Ovary (tissue), 10 donors: ENCODE results near the gene FTH1. TPM values are rescaled to one million over a fixed set of nuclear protein-coding genes. Genes with fewer than 3 reads are reported as not detected.

Experiments
- DNase-seq, 5 donors: peaks; one replicate each; pipeline ENCODE4 v3.0.0-alpha.2; 2019 to 2020
- H3K27ac ChIP-seq, 2 donors: fragments of 200-600 bp; one replicate each; pipeline versions ENCODE4 v1.5.1 to v1.8.0; 2019 to 2022
- H3K27me3 ChIP-seq: fragments of 200-600 bp; one replicate; pipeline ENCODE4 v1.8.0; 2022
- H3K36me3 ChIP-seq: fragments of 200-600 bp; sonication (generic); one replicate; pipeline ENCODE4 v1.5.1; 2019
- H3K4me1 ChIP-seq: one replicate; pipeline ENCODE4 v1.8.1; 2013; ENCODE audit warnings: mild to moderate bottlenecking, moderate library complexity; ENCODE audit not compliant: insufficient read depth
- H3K4me3 ChIP-seq: fragments of 200-600 bp; sonication (generic); one replicate; pipeline ENCODE4 v1.5.1; 2017
- H3K9me3 ChIP-seq, 2 donors: fragments of 200-600 bp in 1 of 2; sonication (generic) in 1 of 2; one replicate each; pipeline versions ENCODE4 v1.5.1 to v1.8.1; 2013 to 2019; ENCODE audit warnings: mild to moderate bottlenecking in 1 of 2, moderate library complexity in 1 of 2
- EP300 ChIP-seq: sonication (generic); formaldehyde crosslinking; IDR thresholded peaks from one replicate; pipeline ENCODE4 v1.6.1; 2017; ENCODE audit warnings: antibody characterized with exemption
- POLR2A ChIP-seq: fragments of 450-650 bp; IDR thresholded peaks from one replicate; pipeline ENCODE4 v1.6.1; 2017; ENCODE audit warnings: antibody characterized with exemption, mild to moderate bottlenecking, moderate library complexity
- WGBS, 3 donors: extraction: QIAGEN DNeasy Blood & Tissue Kit in 1 of 3; methylation state at CpG; one replicate each; pipeline versions ENCODE4 v1.1.5 to v1.1.7; 2013 to 2017; 5-methylcytosine and 5-hydroxymethylcytosine counted together
- intact Hi-C, 4 donors: fragments of 100-400 bp; cut with DNase I; formaldehyde crosslinking; loops; one replicate each; pipeline versions ENCODE4 v1.11.0 to v1.15.1; 2022 to 2023
- long read RNA-seq, 3 donors: library from polyadenylated mRNA in 2 of 3; unstranded in 2 of 3; transcript quantifications; one replicate each; pipeline ENCODE4 v2.0.0 and lab custom pipeline, GENCODE V29; 2021 to 2026
- polyA plus RNA-seq, 2 donors: library from polyadenylated mRNA; stranded (reverse); fragments of 200-250 nt in 1 of 2; fragments of 350-450 nt in 1 of 2; fragmentation: Illumina TruSeq in 1 of 2; extraction: RNeasy Lipid Tissue Mini Kit (QIAGEN cat#74804) in 1 of 2; gene quantifications; one replicate each; pipeline ENCODE4 v1.2.3, GENCODE V29; 2013 to 2014
- total RNA-seq, 7 donors: library from RNA; depleted of rRNA in 2 of 7; stranded (reverse); fragments of >200 nt in 2 of 7; fragmentation: NEBNext Ultra II Directional in 3 of 7; extraction: Animal tissue kit (Norgen Biotek cat#: 25700) in 3 of 7; gene quantifications; one replicate each; pipeline versions ENCODE4 v1.1.0 to v1.2.4, GENCODE V29; 2016 to 2023
- TF ChIP-seq, protein P1 (sequence below), 3 donors: fragments of 450-650 bp in 2 of 3; fragments of 200-600 bp in 1 of 3; IDR thresholded peaks; one replicate each; pipeline versions ENCODE4 v1.5.1 to v1.8.0; 2016 to 2022; ENCODE audit warnings: antibody characterized with exemption in 3 of 3, mild to moderate bottlenecking in 1 of 3
- donor health status: DM: no; HTN: no; CAD: no; lungs with moderate emphysema.
- donor health status: DM: no; HTN: no; CAD: no.
- donor health status: Bipolar disorder and iron deficiency.
- donor health status: DM: yes; HTN: yes; CAD: no.
- donor health status: DM: no; HTN: no; CAD: no.
- donor health status: DM: yes; HTN: yes; CAD: no.

FTH1 gene
- total RNA-seq (1,000 to 10,000 TPM; 1,118 to 2,442 (median 2,118) TPM), polyA plus RNA-seq (1,000 to 10,000 TPM; 2,228 to 5,649 TPM)
- long read RNA-seq, donor 1, transcript FTH1-201 (4 exons, 1,229 nt): major isoform, 1,606 of 1,650 reads
- long read RNA-seq, donor 1, transcript FTH1-210 (4 exons, 983 nt): minor isoform, 7 of 1,650 reads
- long read RNA-seq, donor 1, partial matches to known transcripts: 28 of 1,650 reads
- long read RNA-seq, donor 1, other reads (novel, unspliced or antisense): 6 of 1,650 reads
- long read RNA-seq, donor 2, transcript FTH1-208 (4 exons, 912 nt): minor isoform, 10 of 1,108 reads
- long read RNA-seq, donor 2, transcript FTH1-201 (4 exons, 1,229 nt): major isoform, 995 of 1,108 reads
- long read RNA-seq, donor 2, transcript FTH1-211 (3 exons, 788 nt): minor isoform, 7 of 1,108 reads
- long read RNA-seq, donor 2, partial matches to known transcripts: 79 of 1,108 reads
- long read RNA-seq, donor 2, other reads (novel, unspliced or antisense): 12 of 1,108 reads
- long read RNA-seq, donor 3, transcript FTH1-201 (4 exons, 1,229 nt): major isoform, 1,642 of 1,708 reads
- long read RNA-seq, donor 3, partial matches to known transcripts: 36 of 1,708 reads
- long read RNA-seq, donor 3, other reads (novel, unspliced or antisense): 25 of 1,708 reads

DNA sequence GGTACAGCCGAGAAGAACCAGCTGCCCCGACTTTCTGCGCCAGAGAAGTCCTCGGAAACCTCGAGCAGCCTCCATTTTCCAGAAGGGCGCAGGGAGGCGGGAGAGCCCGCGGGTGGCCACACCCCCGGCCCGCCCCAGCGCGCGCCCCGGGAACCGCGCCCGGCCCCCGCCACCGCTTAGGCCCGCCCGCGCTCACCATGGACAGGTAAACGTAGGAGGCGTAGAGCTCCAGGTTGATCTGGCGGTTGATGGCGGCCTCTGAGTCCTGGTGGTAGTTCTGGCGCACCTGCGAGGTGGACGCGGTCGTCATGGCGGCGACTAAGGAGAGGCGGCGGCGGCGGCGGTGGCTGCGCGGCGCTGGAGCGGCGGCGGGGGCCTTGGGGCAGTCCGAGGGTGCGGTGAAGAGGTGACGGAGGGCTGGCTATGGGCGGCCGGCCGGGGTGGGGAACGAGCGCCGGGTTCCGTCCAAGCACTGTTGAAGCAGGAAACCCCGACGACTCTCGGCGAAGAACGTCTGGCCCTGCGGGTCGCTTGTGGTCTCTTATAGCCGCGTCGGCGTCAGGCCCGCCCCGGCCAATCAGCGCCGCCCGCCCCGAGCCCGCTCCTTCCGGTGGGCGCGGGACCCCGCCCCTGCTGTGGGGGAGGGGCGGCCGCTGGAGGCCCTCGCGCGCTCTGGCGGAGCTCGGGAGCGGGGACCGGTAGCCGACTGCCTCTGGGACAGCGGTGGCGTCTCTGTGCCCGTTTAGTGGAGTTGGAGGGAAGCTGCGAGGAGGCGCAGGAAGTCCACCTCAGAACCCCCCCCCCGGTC lies at the start of gene FTH1:
Gene FTH1, minus strand, starts transcription at position 519 of the 808 bp plus-strand sequence. Its CDS starts 209 bp downstream, at position 310.
- H3K9me3 ChIP-seq: no peaks in the 10 kb centered on the region
- no peaks in the 10 kb centered on the region for H3K36me3 ChIP-seq
- no peaks in the 10 kb centered on the region for H3K27me3 ChIP-seq
- DNase-seq: peak; percentile 92 to 95 (median 94)
- H3K27ac ChIP-seq: peak within 1 kb of the TSS; percentile 89 to 98
- WGBS, 3 donors: 0 to 8% (median 2%) methylated on average over 57 to 93 of the region's 93 CpGs
- H3K4me1 ChIP-seq: peaks cover 21% of the 10 kb centered on the region
- peak within 1 kb of the TSS; percentile 71 for H3K4me3 ChIP-seq
- TF ChIP-seq, protein P1, sequence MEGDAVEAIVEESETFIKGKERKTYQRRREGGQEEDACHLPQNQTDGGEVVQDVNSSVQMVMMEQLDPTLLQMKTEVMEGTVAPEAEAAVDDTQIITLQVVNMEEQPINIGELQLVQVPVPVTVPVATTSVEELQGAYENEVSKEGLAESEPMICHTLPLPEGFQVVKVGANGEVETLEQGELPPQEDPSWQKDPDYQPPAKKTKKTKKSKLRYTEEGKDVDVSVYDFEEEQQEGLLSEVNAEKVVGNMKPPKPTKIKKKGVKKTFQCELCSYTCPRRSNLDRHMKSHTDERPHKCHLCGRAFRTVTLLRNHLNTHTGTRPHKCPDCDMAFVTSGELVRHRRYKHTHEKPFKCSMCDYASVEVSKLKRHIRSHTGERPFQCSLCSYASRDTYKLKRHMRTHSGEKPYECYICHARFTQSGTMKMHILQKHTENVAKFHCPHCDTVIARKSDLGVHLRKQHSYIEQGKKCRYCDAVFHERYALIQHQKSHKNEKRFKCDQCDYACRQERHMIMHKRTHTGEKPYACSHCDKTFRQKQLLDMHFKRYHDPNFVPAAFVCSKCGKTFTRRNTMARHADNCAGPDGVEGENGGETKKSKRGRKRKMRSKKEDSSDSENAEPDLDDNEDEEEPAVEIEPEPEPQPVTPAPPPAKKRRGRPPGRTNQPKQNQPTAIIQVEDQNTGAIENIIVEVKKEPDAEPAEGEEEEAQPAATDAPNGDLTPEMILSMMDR (IDR thresholded peaks at IDR 0.05): peak in 1 of 3 donors; percentile 36
- peak; percentile 99 for TF ChIP-seq POLR2A
- TF ChIP-seq EP300: no peak
- intact Hi-C loops: no loop called here

GRCh38 chr11:62015615-62016014 lies 48.2 kb upstream of the FTH1 start:
- no peaks in the 10 kb centered on the region for H3K36me3 ChIP-seq
- H3K9me3 ChIP-seq: no peaks in the 10 kb centered on the region
- TF ChIP-seq, protein P1 (IDR thresholded peaks at IDR 0.05): no peak
- TF ChIP-seq POLR2A: no peak
- no peak for TF ChIP-seq EP300
- no peak overlapping the region for H3K27ac ChIP-seq
- no peak overlapping the region for H3K4me3 ChIP-seq
- intact Hi-C loops: no loop called here
- H3K4me1 ChIP-seq: no peaks in the 10 kb centered on the region
- WGBS, 3 donors: 84 to 90% (median 89%) methylated on average over 7 of the region's 7 CpGs
- DNase-seq: no peak
- no peaks in the 10 kb centered on the region for H3K27me3 ChIP-seq

DNA sequence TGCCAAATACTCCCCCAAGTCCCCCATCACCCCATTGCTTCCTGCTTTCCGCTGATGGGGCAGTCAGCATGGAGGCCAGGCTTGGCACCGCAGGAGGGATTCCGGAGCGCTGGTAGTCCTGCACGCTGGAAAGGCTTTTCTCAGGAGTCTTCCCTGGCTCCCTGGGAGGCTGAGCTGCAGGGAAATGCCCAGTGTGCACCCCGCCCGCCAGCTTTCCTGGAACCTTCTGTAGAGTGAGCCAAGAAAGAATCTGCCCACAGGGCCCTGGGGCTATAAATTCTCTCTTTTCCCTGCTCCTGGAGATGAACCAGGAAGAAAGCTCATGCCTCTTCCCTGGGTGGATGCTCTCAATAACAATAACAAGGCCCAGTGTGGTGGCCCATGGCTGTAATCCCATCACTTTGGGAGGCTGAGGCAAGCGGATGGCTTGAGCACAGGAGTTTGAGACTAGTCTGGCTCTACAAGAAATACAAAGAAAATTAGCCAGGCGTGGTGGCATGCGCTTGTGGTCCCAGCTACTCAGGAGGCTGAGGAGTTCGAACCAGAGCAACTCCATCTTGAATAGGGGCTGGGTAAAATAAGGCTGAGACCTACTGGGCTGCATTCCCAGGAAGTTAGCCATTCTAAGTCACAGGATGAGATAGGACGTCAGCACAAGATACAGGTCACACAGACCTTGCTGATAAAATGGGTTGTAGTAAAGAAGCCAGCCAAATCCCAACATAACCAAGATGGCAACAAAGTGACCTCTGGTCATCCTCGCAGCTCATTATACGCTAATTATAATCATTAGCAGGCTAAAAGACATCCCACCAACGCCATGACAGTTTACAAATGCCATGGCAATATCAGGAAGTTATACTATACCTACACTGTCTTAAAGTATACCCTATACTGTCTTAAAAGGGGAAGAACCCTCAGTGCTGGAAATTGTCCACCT lies 46.4 kb upstream of the FTH1 start:
- no peaks in the 10 kb centered on the region for H3K36me3 ChIP-seq
- TF ChIP-seq, protein P1 (IDR thresholded peaks at IDR 0.05): no peak
- TF ChIP-seq POLR2A: no peak
- intact Hi-C loops: no loop called here
- no peak overlapping the region for H3K4me3 ChIP-seq
- no peak overlapping the region for H3K27ac ChIP-seq
- H3K27me3 ChIP-seq: no peaks in the 10 kb centered on the region
- no peak for DNase-seq
- no peaks in the 10 kb centered on the region for H3K4me1 ChIP-seq
- no peaks in the 10 kb centered on the region for H3K9me3 ChIP-seq
- WGBS, 3 donors: 72 to 82% (median 77%) methylated on average over 13 to 15 of the region's 15 CpGs
